Embryonic facial prominence (tissue), 1 donor: Measurements from ENCODE around the gene LMTK2.

ENCODE experiments used
- DNase-seq: peaks from one replicate; pipeline ENCODE4 v3.0.0-alpha.2; 2016; ENCODE audit errors: extremely low spot score

The LMTK2 gene

DNA sequence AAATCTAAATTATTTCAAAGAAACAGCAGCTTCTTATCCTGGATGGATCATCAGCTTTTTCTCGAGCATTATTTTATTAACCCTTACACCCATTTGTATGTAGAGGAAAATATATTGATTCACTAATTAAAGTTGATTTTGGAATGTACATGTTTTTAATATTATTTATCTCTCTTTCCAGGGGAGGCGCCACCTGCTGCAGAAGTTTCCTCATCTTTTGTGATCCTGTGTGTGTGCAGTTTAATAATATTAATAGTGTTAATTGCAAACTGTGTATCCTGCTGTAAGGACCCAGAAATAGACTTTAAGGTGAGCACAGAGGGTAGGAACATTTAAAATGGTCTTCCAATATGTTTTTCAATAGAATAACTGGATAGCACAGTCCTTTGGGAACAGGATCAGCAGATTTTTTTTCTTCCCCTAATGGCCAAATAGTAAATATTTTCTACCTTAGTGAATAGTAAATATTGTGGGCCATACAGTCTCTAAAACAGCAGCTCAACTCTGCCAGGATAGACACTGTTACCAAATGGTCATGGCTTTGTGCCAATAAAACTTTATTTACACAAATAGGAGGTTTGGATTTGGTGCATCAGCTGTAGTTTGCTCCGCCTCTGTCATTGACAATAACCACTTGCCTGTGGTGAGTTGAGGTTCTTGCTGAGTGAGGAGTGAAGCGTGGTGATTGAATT is 30.6 kb downstream of the LMTK2 start:
- no peak for DNase-seq

DNA sequence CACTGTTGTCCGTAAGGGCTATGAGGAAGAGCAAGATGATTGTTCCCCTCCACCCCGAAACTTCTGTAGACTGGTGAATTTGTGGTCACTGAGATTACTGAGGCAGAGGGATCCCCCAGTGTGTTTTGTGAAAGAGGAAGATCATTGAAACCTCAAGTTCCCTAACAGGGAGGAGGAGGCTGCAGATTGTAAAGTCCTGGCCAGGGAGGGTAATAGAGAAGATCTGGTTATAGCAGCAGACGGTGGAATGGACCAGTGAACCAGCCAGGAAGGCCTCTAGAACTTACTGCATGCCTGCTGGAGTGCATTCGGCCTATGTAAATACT is 31.1 kb downstream of the LMTK2 start:
- no peak for DNase-seq

DNA sequence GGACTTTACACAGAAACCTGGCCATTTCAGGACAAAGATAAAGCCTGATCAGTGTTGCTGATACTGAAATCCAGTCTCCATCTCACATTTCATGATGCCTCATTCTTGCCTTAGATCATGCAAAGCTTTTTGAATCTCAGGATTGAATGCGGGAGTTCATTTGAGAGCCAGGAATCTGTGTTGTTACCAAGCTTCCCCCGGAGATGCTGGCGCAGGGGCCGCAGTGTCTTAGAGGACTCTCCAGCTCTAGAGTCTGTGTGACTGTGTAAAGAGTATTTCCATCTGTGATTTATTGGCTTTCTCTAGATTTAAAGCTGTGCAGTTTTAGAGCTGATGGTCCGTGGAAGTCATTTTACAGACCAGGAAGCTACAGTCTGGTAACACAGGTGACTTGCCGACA is 32.0 kb downstream of the LMTK2 start:
- DNase-seq, result no peak

- DNase-seq, result no peak
These were observed 36.0 kb downstream of the LMTK2 start for GRCh38 chr7:98142658-98143057.

- no peak for DNase-seq
These were observed 41.9 kb downstream of the LMTK2 start for GRCh38 chr7:98148607-98149006.

GRCh38 chr7:98149116-98149692 is 42.5 kb downstream of the LMTK2 start:
- DNase-seq, result no peak

DNA sequence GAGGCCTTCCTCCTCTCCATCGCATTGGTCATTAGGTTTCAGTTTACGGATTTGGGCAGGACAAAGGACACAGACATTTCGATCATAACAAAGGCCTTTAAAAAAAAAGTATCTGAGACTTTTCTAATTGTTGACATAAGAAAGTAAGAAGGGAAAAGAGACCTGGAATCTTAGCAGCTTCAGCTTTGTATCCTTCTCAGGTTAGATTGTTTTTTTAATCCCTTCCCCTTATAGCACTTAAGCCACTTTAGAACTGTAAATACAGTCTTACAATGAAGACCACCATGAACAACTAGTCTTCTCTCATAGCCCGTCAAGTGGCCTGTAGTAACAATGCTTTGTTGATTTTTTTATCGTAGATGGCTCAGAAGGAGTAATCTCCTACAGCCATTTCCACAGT is 45.2 kb downstream of the LMTK2 start:
- DNase-seq, result no peak

- no peak for DNase-seq
These were observed 50.0 kb downstream of the LMTK2 start for GRCh38 chr7:98156700-98157099.

DNA sequence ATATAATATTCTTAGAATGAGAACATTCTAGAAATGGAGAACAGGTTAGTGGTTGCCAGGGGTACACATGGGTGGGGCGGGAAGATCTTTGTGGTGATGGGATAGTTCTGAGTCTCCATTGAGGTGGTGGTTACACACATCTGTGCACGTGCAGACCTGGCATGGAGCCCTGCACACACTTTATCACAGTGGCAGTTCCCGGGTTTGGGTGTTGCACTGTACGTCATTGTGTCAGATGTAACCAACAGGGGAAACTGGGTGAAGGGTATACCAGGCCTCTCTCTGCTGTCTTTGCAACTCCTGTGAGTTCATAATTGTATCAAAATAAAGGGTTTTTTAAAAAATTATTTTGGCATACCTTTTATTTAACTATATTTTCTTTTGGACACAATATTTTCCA is 51.1 kb downstream of the LMTK2 start:
- DNase-seq, result no peak

- no peak for DNase-seq
These were observed 56.1 kb downstream of the LMTK2 start for GRCh38 chr7:98162758-98163157.

- no peak for DNase-seq
These were observed 56.6 kb downstream of the LMTK2 start for GRCh38 chr7:98163269-98163668.

DNA sequence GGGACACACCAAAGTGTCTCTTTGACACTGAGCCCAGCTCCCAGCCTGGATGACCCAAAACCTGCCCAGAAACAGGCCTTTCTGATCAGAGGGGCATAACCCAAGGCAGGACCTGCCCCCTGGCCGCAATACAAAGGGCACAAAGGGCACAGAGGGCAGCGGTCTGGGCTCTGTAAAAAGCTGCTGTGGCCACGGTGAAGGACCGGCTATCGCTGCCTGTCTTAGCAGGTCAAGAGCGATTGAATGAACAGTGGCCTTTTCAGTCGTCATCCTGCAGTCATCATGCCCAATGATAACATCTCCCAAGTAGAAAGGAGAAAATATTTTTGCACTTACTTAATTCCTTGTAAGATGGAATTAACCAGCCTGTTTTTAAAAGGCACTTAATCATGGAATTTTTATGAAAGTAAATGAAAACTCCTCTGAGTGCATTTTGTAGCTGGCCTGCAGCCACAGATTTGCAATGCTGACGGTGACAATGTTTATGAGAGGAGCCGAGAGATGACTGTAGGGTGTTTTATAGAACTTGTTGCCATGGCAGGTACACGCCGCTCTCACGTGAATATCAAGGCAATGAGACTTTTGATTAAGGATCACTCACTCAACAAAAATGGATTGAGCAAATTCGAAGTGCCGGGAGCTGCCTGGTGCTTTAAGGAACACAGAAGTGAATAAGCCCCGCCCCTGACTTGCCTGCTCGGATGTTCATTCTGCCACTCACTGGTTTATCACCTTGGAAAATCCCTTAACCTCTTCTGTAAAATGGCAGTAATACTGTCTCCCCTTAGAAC is 57.2 kb downstream of the LMTK2 start:
- no peak for DNase-seq

- DNase-seq, result no peak
These were observed 59.4 kb downstream of the LMTK2 start for GRCh38 chr7:98165827-98166667.

- no peak for DNase-seq
These were observed 60.0 kb downstream of the LMTK2 start for GRCh38 chr7:98166668-98166970.

DNA sequence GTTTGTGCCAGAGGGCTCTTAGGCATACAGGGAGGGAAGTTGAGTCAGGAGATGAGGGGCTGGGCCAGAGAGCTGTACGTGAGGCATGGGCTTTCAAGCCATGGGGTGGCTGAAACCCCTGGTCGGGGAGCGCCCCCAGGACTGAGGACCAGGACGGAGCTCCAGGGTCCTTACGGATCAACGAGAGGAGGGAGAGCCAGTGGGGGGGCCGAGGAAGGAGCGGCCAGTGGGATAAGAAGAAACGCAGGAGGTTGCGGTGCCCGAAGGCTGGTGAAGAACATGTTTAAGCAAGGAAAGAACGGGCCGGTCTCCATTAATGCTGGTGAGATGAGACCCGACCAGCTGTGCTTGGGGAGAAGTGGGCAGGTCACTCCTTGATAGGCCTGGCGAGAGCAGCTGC is 61.0 kb downstream of the LMTK2 start:
- no peak for DNase-seq

DNA sequence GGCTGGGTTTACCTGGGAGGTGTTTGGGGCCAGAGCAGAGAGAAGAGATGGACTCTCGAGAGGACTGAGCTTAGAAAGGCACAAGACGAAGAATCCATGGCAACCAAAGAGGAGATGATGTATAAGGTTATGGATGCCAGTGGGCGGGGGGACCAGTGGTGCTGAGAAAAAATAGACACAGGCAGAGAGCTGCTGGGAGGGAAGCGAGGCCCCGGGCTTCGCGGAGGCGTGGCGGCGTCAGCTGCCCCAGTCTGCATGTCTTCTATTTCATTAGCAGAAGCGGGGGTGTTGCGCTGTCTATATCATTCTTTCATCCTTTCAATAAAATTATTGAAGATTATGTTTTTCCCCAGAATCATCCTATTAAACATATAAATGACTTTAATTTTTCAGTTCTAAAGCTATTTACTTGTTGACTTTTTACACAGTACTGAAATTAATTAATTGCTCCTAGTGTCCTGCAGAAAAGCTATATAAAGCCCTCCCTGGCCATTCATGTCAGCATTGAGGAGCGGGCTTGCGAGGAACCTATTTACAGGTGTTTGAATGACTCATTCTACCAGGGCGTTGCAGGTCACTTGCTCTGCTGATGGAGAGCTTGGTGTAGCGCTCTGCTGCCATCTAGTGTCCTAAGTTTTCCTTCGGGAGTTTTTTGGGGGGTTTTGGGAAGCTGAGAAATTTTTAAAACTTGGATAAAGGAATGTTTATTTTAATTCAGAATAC is 61.7 kb downstream of the LMTK2 start:
- peak; percentile 9 for DNase-seq

- DNase-seq, result no peak
These were observed 62.4 kb downstream of the LMTK2 start for GRCh38 chr7:98168904-98169621.

DNA sequence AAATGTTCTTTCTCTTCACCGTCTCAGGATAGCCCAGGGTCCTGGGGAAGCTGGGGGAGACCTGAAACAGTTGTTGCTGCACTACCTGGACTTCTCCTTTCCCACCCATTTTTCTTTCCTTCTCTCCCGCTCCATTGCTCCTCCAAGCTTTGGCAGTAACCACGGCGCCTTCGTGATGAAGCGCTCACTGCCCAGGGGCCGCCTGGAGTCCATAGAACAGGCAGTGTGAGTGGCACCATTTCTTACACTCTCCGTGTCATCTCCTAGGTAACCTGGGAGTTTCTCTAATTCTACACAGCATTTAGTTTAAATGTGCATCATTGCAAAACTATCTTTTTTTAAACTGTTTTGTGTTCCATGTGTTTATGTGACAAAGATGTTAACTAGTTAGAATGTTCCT is 64.3 kb downstream of the LMTK2 start:
- no peak for DNase-seq

- DNase-seq, result no peak
These were observed 64.8 kb downstream of the LMTK2 start for GRCh38 chr7:98171449-98171848.

DNA sequence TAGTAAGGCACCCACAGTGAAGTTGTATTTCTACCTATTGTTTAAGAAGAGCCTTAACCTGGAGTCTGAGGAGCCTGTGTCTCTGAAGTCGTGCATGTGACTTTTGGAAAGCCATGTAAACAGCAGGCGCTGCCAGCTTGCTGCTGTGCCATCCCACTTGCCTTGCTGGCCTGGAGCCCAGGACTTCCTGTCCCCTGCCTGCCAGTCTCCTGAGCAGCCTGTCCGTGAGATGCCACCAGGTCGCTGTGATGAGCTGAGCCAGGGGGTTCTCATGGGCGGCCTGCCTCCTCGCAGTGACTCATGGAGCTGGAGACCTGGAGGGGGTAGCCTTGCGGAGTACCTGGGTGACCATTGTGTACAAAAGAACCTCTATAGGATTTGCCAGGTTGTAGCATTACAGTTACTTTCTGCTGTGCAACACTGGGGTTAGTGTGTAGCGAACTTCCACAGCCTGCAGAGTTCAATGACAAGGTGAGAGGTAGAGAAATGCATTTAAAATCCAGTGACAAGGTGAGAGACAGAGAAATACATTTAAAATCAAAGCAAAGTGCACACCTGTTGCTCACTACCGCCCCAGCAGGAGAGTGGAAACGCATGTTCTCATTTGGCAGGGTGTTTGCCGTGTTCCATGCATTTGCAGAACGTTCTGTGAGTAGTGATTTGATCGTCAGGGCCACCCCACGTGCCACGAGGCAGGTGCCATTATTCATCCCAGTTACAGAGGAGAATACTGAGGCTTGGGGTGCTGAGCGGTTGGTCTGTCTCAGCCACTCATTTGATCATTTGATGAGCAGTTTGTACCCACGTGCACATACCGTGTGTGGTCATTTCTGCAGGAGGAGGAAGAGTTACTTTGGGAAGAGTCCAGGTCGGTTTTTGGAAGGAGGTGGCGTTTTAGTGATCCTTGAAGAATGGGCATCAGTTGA is 67.9 kb downstream of the LMTK2 start:
- DNase-seq, result no peak
